ENCODE data around the gene MAMDC4. TPM values are rescaled to one million over a fixed set of nuclear protein-coding genes. Genes with fewer than 3 reads are reported as not detected.
A peak's percentile ranks its signal among the peaks of the same experiment; 100 is the strongest.

MAMDC4 gene
- total and polyA plus RNA-seq, 2 of the 13 experiments (the other 11 are each of a cell fraction or from before 2014, with no cell fraction given): 6.0 to 6.8 TPM

DNA sequence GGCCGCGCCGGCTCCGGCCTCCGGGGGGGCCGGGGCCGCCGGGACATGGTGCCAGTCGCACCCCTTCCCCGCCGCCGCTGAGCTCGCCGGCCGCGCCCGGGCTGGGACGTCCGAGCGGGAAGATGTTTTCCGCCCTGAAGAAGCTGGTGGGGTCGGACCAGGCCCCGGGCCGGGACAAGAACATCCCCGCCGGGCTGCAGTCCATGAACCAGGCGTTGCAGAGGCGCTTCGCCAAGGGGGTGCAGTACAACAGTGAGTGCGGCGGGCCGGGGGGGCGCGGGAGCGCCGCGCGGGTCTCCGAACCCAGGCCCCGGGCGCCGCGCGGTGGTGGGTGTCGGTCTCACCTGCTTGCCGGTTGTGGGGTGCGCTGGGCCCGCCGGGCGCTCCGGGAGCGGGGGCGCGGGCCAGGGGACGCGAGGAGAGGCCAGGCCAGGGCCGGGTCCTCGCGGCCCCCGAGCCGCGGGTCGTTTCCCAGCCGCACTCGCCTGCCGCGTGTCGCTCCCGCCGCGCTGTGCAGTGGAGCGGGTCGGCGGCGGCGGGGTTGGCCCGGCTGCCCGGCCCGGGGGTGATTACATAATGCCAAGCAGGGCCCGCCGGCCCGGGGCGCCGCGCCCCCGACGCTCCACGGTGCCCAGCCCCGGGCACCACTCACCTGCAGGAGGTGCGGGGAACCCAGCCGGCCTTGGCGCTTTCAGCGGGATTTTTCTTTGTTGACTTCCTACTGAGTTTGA is 43.9 kb upstream of the MAMDC4 start (continued):
- TF ChIP-seq ZFYVE20 (CRISPR knock-in tag; IDR thresholded peaks at IDR 0.05; ENCODE audit: borderline replicate concordance, low read depth) (0 out of 2 replicates have a peak, but pooled peaks have one; percentile 57), RAD21 (CRISPR knock-in tag; IDR thresholded peaks at IDR 0.05) (0 out of 2 replicates have a peak, but pooled peaks have one; percentile 8), ZNF12 (CRISPR knock-in tag; IDR thresholded peaks at IDR 0.05) (no peak), ZFY (CRISPR knock-in tag; IDR thresholded peaks at IDR 0.05) (peak; percentile 54; the same call in 1 of the 2 replicates), HOXA3 (CRISPR knock-in tag; IDR thresholded peaks at IDR 0.05) (0 out of 2 replicates have a peak, but pooled peaks have one; percentile 5), RORA (CRISPR knock-in tag; IDR thresholded peaks at IDR 0.05) (no peak), ZNF672 (CRISPR knock-in tag; IDR thresholded peaks at IDR 0.05) (no peak), MEIS2 (CRISPR knock-in tag; IDR thresholded peaks at IDR 0.05) (0 out of 2 replicates have a peak, but pooled peaks have one; percentile 18), ZSCAN20 (CRISPR knock-in tag; IDR thresholded peaks at IDR 0.05; ENCODE audit: borderline replicate concordance) (peak; percentile 50; the same call in 1 of the 2 replicates), ZMAT3 (CRISPR knock-in tag; conservative IDR thresholded peaks at IDR 0.05) (peak; percentile 62; the same call in 1 of the 2 replicates), HNRNPK (IDR thresholded peaks at IDR 0.05; ENCODE audit: low read depth, low read length, poor library complexity, severe bottlenecking) (peak; percentile 13), ZNF232 (CRISPR knock-in tag; IDR thresholded peaks at IDR 0.05; ENCODE audit: borderline replicate concordance) (no peak), ATF7-NPFF (CRISPR knock-in tag; IDR thresholded peaks at IDR 0.05; ENCODE audit: low read depth) (0 out of 2 replicates have a peak, but pooled peaks have one; percentile 41), EZH2 (conservative IDR thresholded peaks at IDR 0.05; ENCODE audit: low read depth, low read length) (no peak), HDAC1 (CRISPR knock-in tag; IDR thresholded peaks at IDR 0.05) (0 out of 2 replicates have a peak, but pooled peaks have one; percentile 5), ZNF772 (CRISPR knock-in tag; IDR thresholded peaks at IDR 0.05) (no peak), AGO2 (optimal IDR thresholded peaks at IDR 0.05; ENCODE audit: low read depth, low read length) (peak; percentile 84), TEAD3 (CRISPR knock-in tag; optimal IDR thresholded peaks at IDR 0.05; ENCODE audit: borderline replicate concordance) (no peak), ASH2L (IDR thresholded peaks at IDR 0.05; ENCODE audit: insufficient read length, low read depth, low read length) (peak; percentile 35)
- TF ChIP-seq, protein P1, sequence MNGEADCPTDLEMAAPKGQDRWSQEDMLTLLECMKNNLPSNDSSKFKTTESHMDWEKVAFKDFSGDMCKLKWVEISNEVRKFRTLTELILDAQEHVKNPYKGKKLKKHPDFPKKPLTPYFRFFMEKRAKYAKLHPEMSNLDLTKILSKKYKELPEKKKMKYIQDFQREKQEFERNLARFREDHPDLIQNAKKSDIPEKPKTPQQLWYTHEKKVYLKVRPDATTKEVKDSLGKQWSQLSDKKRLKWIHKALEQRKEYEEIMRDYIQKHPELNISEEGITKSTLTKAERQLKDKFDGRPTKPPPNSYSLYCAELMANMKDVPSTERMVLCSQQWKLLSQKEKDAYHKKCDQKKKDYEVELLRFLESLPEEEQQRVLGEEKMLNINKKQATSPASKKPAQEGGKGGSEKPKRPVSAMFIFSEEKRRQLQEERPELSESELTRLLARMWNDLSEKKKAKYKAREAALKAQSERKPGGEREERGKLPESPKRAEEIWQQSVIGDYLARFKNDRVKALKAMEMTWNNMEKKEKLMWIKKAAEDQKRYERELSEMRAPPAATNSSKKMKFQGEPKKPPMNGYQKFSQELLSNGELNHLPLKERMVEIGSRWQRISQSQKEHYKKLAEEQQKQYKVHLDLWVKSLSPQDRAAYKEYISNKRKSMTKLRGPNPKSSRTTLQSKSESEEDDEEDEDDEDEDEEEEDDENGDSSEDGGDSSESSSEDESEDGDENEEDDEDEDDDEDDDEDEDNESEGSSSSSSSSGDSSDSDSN (CRISPR knock-in tag; IDR thresholded peaks at IDR 0.05): peak; percentile 41; the same call in 1 of the 2 replicates
